H1 (cell line): Measurements from ENCODE around the gene DIP2C. TPM values are rescaled to one million over a fixed set of nuclear protein-coding genes. Genes with fewer than 3 reads are reported as not detected.

Experiments used
- CTCF ChIA-PET: fragments of 300-600 bp; sonication (Branson Sonifier 250); formaldehyde crosslinking; loops from one replicate; lab custom pipeline; 2021; ENCODE audit not compliant: partially characterized antibody; lab: Charles Lee
- POLR2A ChIA-PET: fragments of 300-600 bp; sonication (Branson Sonifier 250); formaldehyde crosslinking; loops from one replicate; lab custom pipeline; 2021; ENCODE audit warnings: inconsistent platforms; ENCODE audit not compliant: partially characterized antibody; lab: Charles Lee
- DNase-seq, 2 experiments: peaks; one replicate each; pipeline versions ENCODE4 v3.0.0 to v3.0.0-alpha.2; 2010 to 2022; ENCODE audit warnings: low spot score in 2 of 2, low read depth in 1 of 2, mixed read lengths in 1 of 2
- FAIRE-seq: peaks from 2 replicates; lab custom pipeline; 2011; peaks lifted over from hg19 to GRCh38; lab: Jason Lieb, UNC
- H2AFZ ChIP-seq: 2 replicates; pipeline ENCODE4 v1.8.1; 2012; ENCODE audit warnings: low read length, inconsistent platforms
- H2AK5ac ChIP-seq: 2 replicates; pipeline ENCODE4 v1.6.1; 2013; ENCODE audit warnings: low read depth, low read length
- H2BK120ac ChIP-seq: replicated peaks from 2 replicates; pipeline ENCODE3; 2013; ENCODE audit warnings: low read depth, low read length, inconsistent platforms
- H2BK12ac ChIP-seq: 2 replicates; pipeline ENCODE4 v1.6.1; 2013; ENCODE audit warnings: low read depth, low read length
- H2BK15ac ChIP-seq: 2 replicates; pipeline ENCODE4 v1.6.1; 2013; ENCODE audit warnings: low read length
- H2BK20ac ChIP-seq: 2 replicates; pipeline ENCODE4 v1.6.1; 2013; ENCODE audit warnings: low read length
- H2BK5ac ChIP-seq: 2 replicates; pipeline ENCODE4 v1.6.1; 2013; ENCODE audit warnings: low read depth, low read length
- H3K14ac ChIP-seq: 2 replicates; pipeline ENCODE4 v1.6.1; 2013; ENCODE audit warnings: inconsistent platforms; ENCODE audit not compliant: insufficient read length
- H3K18ac ChIP-seq: 2 replicates; pipeline ENCODE4 v1.6.1; 2013; ENCODE audit warnings: low read length; ENCODE audit errors: extremely low read depth
- H3K23ac ChIP-seq: 2 replicates; pipeline ENCODE4 v1.6.1; 2013; ENCODE audit warnings: inconsistent platforms; ENCODE audit not compliant: insufficient read length
- H3K23me2 ChIP-seq: 2 replicates; pipeline ENCODE4 v1.6.1; 2013; ENCODE audit warnings: low read depth, low read length
- H3K27ac ChIP-seq: 2 replicates; pipeline ENCODE4 v1.6.1; 2011; ENCODE audit warnings: low read depth, low read length, inconsistent platforms
- H3K27me3 ChIP-seq, 4 experiments: replicated peaks in 1 of 4; 1 replicate in 1 of 4; 2 replicates in 3 of 4; pipeline versions ENCODE4 v1.6.1 to v1.8.1; 2011 to 2013; ENCODE audit warnings: low read length in 3 of 4, mild to moderate bottlenecking in 3 of 4, inconsistent platforms in 2 of 4, mixed read lengths in 2 of 4, moderate library complexity in 1 of 4; ENCODE audit not compliant: control insufficient read depth in 3 of 4, insufficient read depth in 3 of 4; ENCODE audit errors: extremely low read depth in 1 of 4
- H3K36me3 ChIP-seq, 4 experiments: 2 replicates each; pipeline versions ENCODE4 v1.6.1 to v1.8.1; 2011 to 2013; ENCODE audit warnings: mild to moderate bottlenecking in 4 of 4, low read length in 3 of 4, moderate library complexity in 2 of 4, control low read depth in 1 of 4, inconsistent platforms in 1 of 4; ENCODE audit not compliant: insufficient read depth in 4 of 4, control insufficient read depth in 2 of 4
- H3K4ac ChIP-seq: replicated peaks from 2 replicates; pipeline ENCODE3; 2013; ENCODE audit warnings: low read length, low read depth, mixed read lengths, inconsistent platforms; ENCODE audit not compliant: insufficient read length
- H3K4me1 ChIP-seq, 4 experiments: replicated peaks in 1 of 4; 1 replicate in 1 of 4; 2 replicates in 3 of 4; pipeline versions ENCODE4 v1.6.1 to v1.8.1; 2011 to 2013; ENCODE audit warnings: low read length in 3 of 4, inconsistent platforms in 2 of 4, mixed read lengths in 1 of 4; ENCODE audit not compliant: insufficient read depth in 4 of 4, control insufficient read depth in 3 of 4
- H3K4me2 ChIP-seq, 2 experiments: 2 replicates each; pipeline versions ENCODE4 v1.6.1 to v1.8.1; 2011 to 2013; ENCODE audit warnings: low read depth in 2 of 2, low read length in 2 of 2, control low read depth in 1 of 2, inconsistent platforms in 1 of 2, mild to moderate bottlenecking in 1 of 2; ENCODE audit not compliant: insufficient read depth in 1 of 2
- H3K4me3 ChIP-seq, 4 experiments: fragments of 200-600, 300-600 bp in 1 of 4; sonication (generic), shearing (Covaris generic), sonication (Bioruptor Twin) in 1 of 4; 2 replicates each; pipeline versions ENCODE4 v1.5.1 to v1.8.1; 2011 to 2016; ENCODE audit warnings: low read length in 4 of 4, low read depth in 3 of 4, control low read depth in 2 of 4, inconsistent platforms in 2 of 4, mild to moderate bottlenecking in 2 of 4, mixed read lengths in 1 of 4, moderate library complexity in 1 of 4; ENCODE audit not compliant: insufficient read depth in 2 of 4; ENCODE audit errors: extremely low read depth in 1 of 4
- H3K56ac ChIP-seq: replicated peaks from 2 replicates; pipeline ENCODE3; 2013; ENCODE audit warnings: low read depth, mild to moderate bottlenecking, mixed read lengths, low read length, inconsistent platforms; ENCODE audit not compliant: insufficient read length
- H3K79me1 ChIP-seq: 2 replicates; pipeline ENCODE4 v1.6.1; 2013; ENCODE audit warnings: low read depth, low read length, control low read depth
- H3K79me2 ChIP-seq, 2 experiments: 2 replicates each; pipeline versions ENCODE4 v1.6.1 to v1.8.1; 2012 to 2013; ENCODE audit warnings: low read length in 2 of 2, mild to moderate bottlenecking in 2 of 2, inconsistent platforms in 1 of 2; ENCODE audit not compliant: insufficient read depth in 2 of 2, control insufficient read depth in 1 of 2
- H3K9ac ChIP-seq, 4 experiments: replicated peaks in 1 of 4; 1 replicate in 1 of 4; 2 replicates in 3 of 4; pipeline versions ENCODE4 v1.6.1 to v1.8.1; 2011 to 2013; ENCODE audit warnings: low read depth in 3 of 4, low read length in 3 of 4, control low read depth in 2 of 4, mild to moderate bottlenecking in 2 of 4, moderate library complexity in 2 of 4, inconsistent platforms in 1 of 4; ENCODE audit errors: extremely low read depth in 1 of 4
- H3K9me3 ChIP-seq, 2 experiments: 2 replicates each; pipeline versions ENCODE4 v1.6.1 to v1.8.1; 2012 to 2013; ENCODE audit warnings: mild to moderate bottlenecking in 2 of 2, moderate library complexity in 2 of 2, control low read depth in 1 of 2, inconsistent platforms in 1 of 2, low read depth in 1 of 2, low read length in 1 of 2, mixed read lengths in 1 of 2; ENCODE audit not compliant: insufficient read depth in 2 of 2
- H4K20me1 ChIP-seq, 2 experiments: replicated peaks in 1 of 2; 2 replicates each; pipeline versions ENCODE3 to v1.8.1; 2011 to 2013; ENCODE audit warnings: inconsistent platforms in 2 of 2, low read length in 2 of 2, mild to moderate bottlenecking in 1 of 2; ENCODE audit not compliant: insufficient read depth in 2 of 2, control insufficient read depth in 1 of 2
- H4K5ac ChIP-seq: 2 replicates; pipeline ENCODE4 v1.6.1; 2013; ENCODE audit warnings: low read length, low read depth, mixed read lengths, inconsistent platforms; ENCODE audit not compliant: insufficient read length
- H4K8ac ChIP-seq: 2 replicates; pipeline ENCODE4 v1.8.0; 2013; ENCODE audit warnings: mild to moderate bottlenecking, moderate library complexity, low read length, inconsistent platforms; ENCODE audit not compliant: insufficient read depth; ENCODE audit errors: extremely low read depth
- H4K91ac ChIP-seq: replicated peaks from 2 replicates; pipeline ENCODE3; 2013; ENCODE audit warnings: low read length, mixed read lengths, inconsistent platforms; ENCODE audit not compliant: insufficient read length
- BACH1 ChIP-seq: IDR thresholded peaks from 2 replicates; pipeline ENCODE4 v1.6.1; 2012; ENCODE audit warnings: low read length, improper control_type of control experiment
- BRCA1 ChIP-seq: IDR thresholded peaks from 2 replicates; pipeline ENCODE4 v1.6.1; 2012; ENCODE audit warnings: low read depth, low read length, improper control_type of control experiment
- WGBS, 2 experiments: shearing (Covaris generic) in 1 of 2; methylation state at CpG; one replicate each; pipeline versions ENCODE4 v1.1.6 to v1.1.7; 2013 to 2015; ENCODE audit warnings: low lambda C conversion rate in 2 of 2, mixed read lengths in 2 of 2, inconsistent platforms in 1 of 2, low coverage in 1 of 2, missing lambda C conversion rate in 1 of 2; ENCODE audit not compliant: insufficient replicate concordance in 2 of 2, insufficient coverage in 1 of 2, insufficient read length in 1 of 2; ENCODE audit errors: extremely low coverage in 1 of 2, missing lambda C conversion rate in 1 of 2; 5-methylcytosine and 5-hydroxymethylcytosine counted together
- polyA plus RNA-seq, 7 experiments: library from polyadenylated mRNA; depleted of rRNA in 3 of 7; stranded (reverse) in 5 of 7; unstranded in 2 of 7; fragments of >200 nt in 5 of 7; fragments of 200-250 nt in 2 of 7; gene quantifications; 1 replicate in 5 of 7; 2 replicates in 1 of 7; 4 replicates in 1 of 7; pipeline versions ENCODE4 v1.2.1 to v1.2.3, GENCODE V29; 2011 to 2013; ENCODE audit warnings: missing spikeins in 2 of 7, mixed read lengths in 2 of 7
- total RNA-seq: library from RNA; stranded (reverse); fragmentation: NEBNext Ultra II Directional; extraction: Animal tissue kit (Norgen Biotek cat#: 25700); gene quantifications from 2 replicates; pipeline ENCODE4 v1.2.1, GENCODE V29; 2021

The DIP2C gene
- total and polyA plus RNA-seq, 2 of the 8 experiments (the other 6 are each of a cell fraction or from before 2014, with no cell fraction given) = 3.8 to 9.3 TPM

DNA sequence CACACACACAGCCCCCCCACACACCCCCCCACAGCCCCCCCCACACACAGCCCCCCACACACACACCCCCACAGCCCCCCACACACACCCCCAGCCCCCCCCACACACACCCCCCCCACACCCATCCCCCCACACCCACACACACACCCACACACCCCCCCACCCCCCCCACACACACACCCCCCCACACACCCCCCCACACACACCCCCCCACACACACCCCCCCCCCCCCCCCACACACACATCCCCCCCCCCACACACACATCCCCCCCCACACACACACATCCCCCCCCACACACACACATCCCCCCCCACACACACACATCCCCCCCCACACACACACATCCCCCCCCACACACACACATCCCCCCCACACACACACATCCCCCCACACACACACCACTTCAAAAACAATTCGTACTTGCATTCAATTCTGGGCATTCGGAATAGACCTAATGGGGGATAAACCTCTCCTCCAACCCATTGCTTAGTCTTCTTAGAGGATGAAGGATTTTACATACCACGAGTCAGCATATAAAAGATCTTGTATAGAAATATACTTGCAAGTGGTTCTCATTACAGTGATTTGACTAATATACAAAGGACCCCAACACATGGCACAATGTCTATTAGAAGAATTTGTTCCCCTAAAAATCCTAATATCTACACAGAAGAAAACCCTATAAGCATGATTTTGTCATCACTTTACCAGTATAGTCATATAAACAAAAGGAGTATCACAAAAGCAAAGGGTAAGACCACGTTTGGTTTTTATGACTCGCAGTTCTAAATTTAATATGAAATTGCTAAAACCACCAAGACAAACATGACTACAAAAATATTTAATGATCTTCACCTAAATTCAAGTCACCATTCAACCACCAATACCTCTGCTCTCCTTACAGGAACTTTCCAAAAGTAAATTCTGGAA is 80.9 kb downstream of the DIP2C start:
- Histone ChIP-seq H3K9ac (no peak overlapping the region), H3K79me2 (peaks cover 0 to 6% of the 10 kb centered on the region in 2 experiments; a peak in 2 of 4 replicates), H3K79me1 (peaks cover 3% of the 10 kb centered on the region), H2BK120ac (no peak overlapping the region), H4K20me1 (peaks cover 4 to 6% of the 10 kb centered on the region in 2 experiments), H4K5ac (no peak overlapping the region), H3K4me1 (peaks cover 3 to 13% (median 8%) of the 10 kb centered on the region in 4 experiments; a peak in 4 of 7 replicates), H3K14ac (no peak overlapping the region), H2BK5ac (no peak overlapping the region), H2BK20ac (no peak overlapping the region), H3K27ac (no peak overlapping the region), H4K91ac (no peak overlapping the region), H3K23ac (no peak overlapping the region), H3K9me3 (no peaks in the 10 kb centered on the region), H4K8ac (no peak overlapping the region), H3K36me3 (no peaks in the 10 kb centered on the region), H3K18ac (no peak overlapping the region), H2AK5ac (no peak overlapping the region), H3K23me2 (no peaks in the 10 kb centered on the region; the same call in 1 of the 2 replicates), H2BK15ac (no peak overlapping the region), H3K4me3 (no peak overlapping the region), H3K56ac (no peak overlapping the region), H3K4ac (no peak overlapping the region), H2BK12ac (no peak overlapping the region), H3K4me2 (no peak overlapping the region), H3K27me3 (no peaks in the 10 kb centered on the region), H2AFZ (no peak overlapping the region)
- TF ChIP-seq BRCA1 (no peak), BACH1 (peak; percentile 31; the same call in 1 of the 2 replicates)
- WGBS, 2 experiments = 84% methylated on average over 5 of the region's 5 CpGs; no CpG with 5 or more reads in 1 of the 2 experiments
- FAIRE-seq (no peak), DNase-seq (no peak)
- CTCF ChIA-PET = no interaction called here
- POLR2A ChIA-PET = no interaction called here
